C4-2B (cell line): ENCODE data around the gene ARHGAP10.
"Not testable (repeated sequence)": the region's sequence is repeated elsewhere in the genome, so short reads cannot be mapped to it uniquely, and the experiment has no call there.

Experiments used
- H3K27ac ChIP-seq: fragments of 450-650 bp; 2 replicates; pipeline ENCODE4 v1.5.1; 2017
- CTCF ChIP-seq: fragments of 450-650 bp; conservative IDR thresholded peaks from 2 replicates; pipeline ENCODE4 v1.5.1; 2017; ENCODE audit warnings: mild to moderate bottlenecking
- ZFX ChIP-seq: fragments of 450-650 bp; IDR thresholded peaks from 2 replicates; pipeline ENCODE4 v1.6.1; 2017

The ARHGAP10 gene

DNA sequence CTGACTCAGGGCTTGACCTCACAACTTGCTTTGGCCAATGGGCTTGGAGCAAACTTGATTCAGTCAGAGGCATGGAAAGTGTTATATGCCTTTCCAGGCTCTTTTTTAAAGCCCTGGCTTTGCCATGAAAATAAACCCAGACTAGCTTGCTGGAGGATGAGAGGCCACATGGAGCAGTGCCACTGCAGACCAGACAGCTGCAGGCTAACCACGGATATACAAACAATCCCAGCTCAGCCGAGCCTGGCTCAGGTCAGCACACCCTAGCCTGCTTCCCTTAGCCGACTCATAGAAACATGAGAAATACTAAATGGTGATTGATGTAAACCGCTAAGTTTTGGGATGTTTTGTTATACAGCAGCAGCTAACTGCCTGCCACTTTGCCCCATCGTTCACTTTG lies 345.1 kb downstream of the ARHGAP10 start:
- TF ChIP-seq CTCF = no peak
- TF ChIP-seq ZFX = no peak
- H3K27ac ChIP-seq = no peak overlapping the region

DNA sequence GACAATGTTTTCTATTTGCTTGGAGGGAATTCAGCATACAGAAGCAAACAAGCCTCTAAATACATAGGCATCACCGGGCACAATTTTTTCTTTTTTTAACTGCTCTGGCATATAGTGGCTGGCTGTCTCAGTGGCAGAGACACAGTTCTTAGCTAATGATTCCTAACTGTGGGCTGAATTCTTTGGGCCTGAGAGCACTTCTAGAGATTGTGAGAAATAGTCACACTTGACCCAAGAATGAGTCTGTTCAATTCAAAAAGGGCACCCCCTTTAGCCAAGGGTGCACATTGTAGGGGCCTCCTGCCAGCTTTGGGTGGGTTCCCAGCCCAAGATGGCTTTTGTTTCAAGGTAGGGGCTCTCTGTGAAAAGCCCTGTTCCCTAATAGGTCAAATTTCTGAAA lies 345.7 kb downstream of the ARHGAP10 start:
- H3K27ac ChIP-seq = no peak overlapping the region
- TF ChIP-seq CTCF (no peak), ZFX (no peak)

DNA sequence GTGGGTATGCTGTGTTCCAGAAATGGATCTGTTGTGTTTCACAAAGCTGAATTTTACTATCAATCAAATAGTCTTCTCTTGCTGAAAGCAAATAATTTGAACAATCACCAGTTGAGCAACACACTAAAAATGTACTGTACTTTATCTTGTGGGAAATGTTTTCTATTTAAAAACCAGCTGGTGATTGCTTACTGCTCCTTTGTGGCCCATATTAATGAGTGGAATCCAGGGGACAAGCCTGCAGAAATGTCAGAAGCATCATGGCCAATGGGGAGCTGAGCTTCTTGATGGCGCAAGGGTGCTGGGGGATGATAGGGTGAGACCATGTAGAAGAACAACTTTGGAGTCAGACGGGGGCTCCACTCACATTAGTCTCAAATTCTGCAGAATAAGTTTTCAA lies 346.2 kb downstream of the ARHGAP10 start:
- TF ChIP-seq ZFX (no peak), CTCF (no peak)
- no peak overlapping the region for H3K27ac ChIP-seq

GRCh38 chr4:148079961-148080360 lies 348.1 kb downstream of the ARHGAP10 start:
- no peak overlapping the region for H3K27ac ChIP-seq
- TF ChIP-seq CTCF = no peak
- no peak for TF ChIP-seq ZFX

GRCh38 chr4:148081267-148081666 lies 349.4 kb downstream of the ARHGAP10 start:
- TF ChIP-seq CTCF (no peak), ZFX (no peak)
- H3K27ac ChIP-seq = no peak overlapping the region

GRCh38 chr4:148081745-148082144 lies 349.9 kb downstream of the ARHGAP10 start:
- TF ChIP-seq ZFX (no peak), CTCF (no peak)
- H3K27ac ChIP-seq = no peak overlapping the region

- not testable (repeated sequence) for H3K27ac ChIP-seq
Measured at GRCh38 chr4:148083073-148083472, 351.2 kb downstream of the ARHGAP10 start.

DNA sequence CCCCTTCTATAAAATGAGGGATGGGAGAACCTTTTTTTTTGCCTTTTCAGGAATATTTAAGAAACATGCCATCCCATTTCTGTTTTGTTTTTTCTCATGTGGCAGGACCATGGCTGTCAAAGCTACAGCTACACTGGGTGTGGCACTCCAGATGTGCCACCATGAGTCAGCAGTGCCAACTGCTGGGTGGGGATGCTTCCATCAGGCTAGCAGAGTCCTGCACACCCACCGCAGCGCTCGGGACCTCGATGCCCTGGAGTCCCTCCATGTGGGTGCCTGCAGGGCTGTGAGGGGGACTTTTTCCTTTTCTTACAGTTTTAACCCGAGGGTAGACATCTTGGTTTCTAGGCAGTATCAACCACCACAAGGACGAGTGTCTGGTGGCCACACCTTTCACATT lies 357.7 kb downstream of the ARHGAP10 start:
- TF ChIP-seq ZFX = no peak
- TF ChIP-seq CTCF = no peak
- H3K27ac ChIP-seq = no peak overlapping the region
